Stimulated activated memory B cell treated with anti-CD40 and anti-IgM and Interleukin-4, amounts not matched to agents 10 μg/mL and 1 μg/mL and 100 μg/mL, for 72 hours (primary cell): ENCODE measurements around the gene FKBP10.
A peak's percentile ranks its signal among the peaks of the same experiment; 100 is the strongest.
"Not testable (repeated sequence)": the region's sequence is repeated elsewhere in the genome, so short reads cannot be mapped to it uniquely, and the experiment has no call there.

ENCODE experiments used
- ATAC-seq: fragments of 150-1000 bp; cut with Tn5 transposase; 2 replicates; pipeline ENCODE4 v1.10.0; 2021
- H3K27ac Mint-ChIP-seq: one replicate; pipeline ENCODE4 v1.8.0; 2022; ENCODE audit warnings: mild to moderate bottlenecking, mixed read lengths
- H3K27me3 Mint-ChIP-seq: one replicate; pipeline ENCODE4 v1.8.0; 2022; ENCODE audit warnings: mixed read lengths
- H3K36me3 Mint-ChIP-seq: one replicate; pipeline ENCODE4 v1.8.0; 2022; ENCODE audit warnings: mixed read lengths
- H3K4me1 Mint-ChIP-seq: one replicate; pipeline ENCODE4 v1.8.0; 2022; ENCODE audit warnings: mixed read lengths
- H3K4me3 Mint-ChIP-seq: one replicate; pipeline ENCODE4 v1.8.0; 2022; ENCODE audit warnings: mild to moderate bottlenecking, moderate library complexity, mixed read lengths
- H3K9me3 Mint-ChIP-seq: one replicate; pipeline ENCODE4 v1.8.0; 2022; ENCODE audit warnings: mixed read lengths

The FKBP10 gene

GRCh38 chr17:41837761-41838538 is 25.1 kb downstream of the FKBP10 start, which contains the start of gene KLHL10:
Gene KLHL10, plus strand, starts transcription at chr17:41837825. Its CDS starts 108 bp downstream, at chr17:41837933.
- Mint-ChIP-seq H3K9me3 (no peaks in the 10 kb centered on the region), H3K36me3 (no peaks in the 10 kb centered on the region), H3K27ac (peak within 1 kb of the TSS; percentile 67), H3K4me1 (peaks cover 14% of the 10 kb centered on the region), H3K27me3 (no peaks in the 10 kb centered on the region), H3K4me3 (peak within 1 kb of the TSS; percentile 79)
- ATAC-seq, result no peak

- H3K9me3 Mint-ChIP-seq, H3K27me3 Mint-ChIP-seq, H3K36me3 Mint-ChIP-seq, ATAC-seq, H3K27ac Mint-ChIP-seq, H3K4me3 Mint-ChIP-seq: not testable (repeated sequence)
- H3K4me1 Mint-ChIP-seq, result peaks cover 14% of the 10 kb centered on the region
Measured at GRCh38 chr17:41839448-41839847, 26.6 kb downstream of the FKBP10 start.

GRCh38 chr17:41840781-41841180 is 28.0 kb downstream of the FKBP10 start:
- H3K4me1 Mint-ChIP-seq, H3K9me3 Mint-ChIP-seq, H3K27ac Mint-ChIP-seq, ATAC-seq, H3K4me3 Mint-ChIP-seq, H3K36me3 Mint-ChIP-seq, H3K27me3 Mint-ChIP-seq: not testable (repeated sequence)

GRCh38 chr17:41844971-41845370 is 32.2 kb downstream of the FKBP10 start:
- Mint-ChIP-seq H3K4me1 (peaks cover 4% of the 10 kb centered on the region), H3K36me3 (peaks cover 11% of the 10 kb centered on the region), H3K27me3 (no peaks in the 10 kb centered on the region), H3K9me3 (no peaks in the 10 kb centered on the region), H3K4me3 (no peak overlapping the region), H3K27ac (no peak overlapping the region)
- no peak for ATAC-seq

- no peaks in the 10 kb centered on the region for H3K27me3 Mint-ChIP-seq
- peaks cover 15% of the 10 kb centered on the region for H3K36me3 Mint-ChIP-seq
- H3K9me3 Mint-ChIP-seq, result no peaks in the 10 kb centered on the region
- no peak overlapping the region for H3K4me3 Mint-ChIP-seq
- ATAC-seq, result no peak
- H3K4me1 Mint-ChIP-seq, result peaks cover 18% of the 10 kb centered on the region
- no peak overlapping the region for H3K27ac Mint-ChIP-seq
Measured at GRCh38 chr17:41848788-41849187, 36.0 kb downstream of the FKBP10 start.

- no peaks in the 10 kb centered on the region for H3K27me3 Mint-ChIP-seq
- peaks cover 18% of the 10 kb centered on the region for H3K4me1 Mint-ChIP-seq
- no peak overlapping the region for H3K27ac Mint-ChIP-seq
- no peak overlapping the region for H3K4me3 Mint-ChIP-seq
- no peak for ATAC-seq
- no peaks in the 10 kb centered on the region for H3K9me3 Mint-ChIP-seq
- peaks cover 22% of the 10 kb centered on the region for H3K36me3 Mint-ChIP-seq
Measured at GRCh38 chr17:41849251-41849990, 36.6 kb downstream of the FKBP10 start.

- not testable (repeated sequence) for H3K27ac Mint-ChIP-seq, H3K27me3 Mint-ChIP-seq, H3K4me3 Mint-ChIP-seq, H3K9me3 Mint-ChIP-seq, ATAC-seq
- peaks cover 18% of the 10 kb centered on the region for H3K4me1 Mint-ChIP-seq
- H3K36me3 Mint-ChIP-seq, result peaks cover 26% of the 10 kb centered on the region
Measured at GRCh38 chr17:41851382-41851781, 38.6 kb downstream of the FKBP10 start.

GRCh38 chr17:41860254-41860931 is 47.6 kb downstream of the FKBP10 start:
- Mint-ChIP-seq H3K9me3 (no peaks in the 10 kb centered on the region), H3K4me3 (no peak overlapping the region), H3K36me3 (no peaks in the 10 kb centered on the region), H3K4me1 (peaks cover 21% of the 10 kb centered on the region), H3K27me3 (no peaks in the 10 kb centered on the region), H3K27ac (no peak overlapping the region)
- no peak for ATAC-seq

GRCh38 chr17:41863074-41863848 is 50.5 kb downstream of the FKBP10 start:
- no peaks in the 10 kb centered on the region for H3K9me3 Mint-ChIP-seq
- H3K4me3 Mint-ChIP-seq, result no peak overlapping the region
- ATAC-seq, result no peak
- peaks cover 2% of the 10 kb centered on the region for H3K36me3 Mint-ChIP-seq
- H3K27ac Mint-ChIP-seq, result no peak overlapping the region
- peaks cover 24% of the 10 kb centered on the region for H3K4me1 Mint-ChIP-seq
- H3K27me3 Mint-ChIP-seq, result no peaks in the 10 kb centered on the region

GRCh38 chr17:41864498-41864835 is 51.7 kb downstream of the FKBP10 start:
- Mint-ChIP-seq H3K27me3 (no peaks in the 10 kb centered on the region), H3K9me3 (no peaks in the 10 kb centered on the region), H3K27ac (no peak overlapping the region), H3K36me3 (peaks cover 14% of the 10 kb centered on the region), H3K4me1 (peaks cover 24% of the 10 kb centered on the region), H3K4me3 (no peak overlapping the region)
- no peak for ATAC-seq

- Mint-ChIP-seq H3K27me3 (no peaks in the 10 kb centered on the region), H3K4me1 (peaks cover 24% of the 10 kb centered on the region), H3K36me3 (peaks cover 14% of the 10 kb centered on the region), H3K4me3 (no peak within 1 kb of the TSS), H3K9me3 (no peaks in the 10 kb centered on the region), H3K27ac (no peak within 1 kb of the TSS)
- peak; percentile 98 for ATAC-seq
Measured at GRCh38 chr17:41864836-41865595, 52.2 kb downstream of the FKBP10 start, which contains the start of gene KLHL11. Gene KLHL11, minus strand, starts transcription at chr17:41865423. Its CDS starts 53 bp downstream, at chr17:41865370.

GRCh38 chr17:41865596-41865893 is 52.7 kb downstream of the FKBP10 start:
- H3K27ac Mint-ChIP-seq, result no peak overlapping the region
- no peak for ATAC-seq
- peaks cover 21% of the 10 kb centered on the region for H3K4me1 Mint-ChIP-seq
- peaks cover 15% of the 10 kb centered on the region for H3K36me3 Mint-ChIP-seq
- H3K4me3 Mint-ChIP-seq, result no peak overlapping the region
- no peaks in the 10 kb centered on the region for H3K9me3 Mint-ChIP-seq
- no peaks in the 10 kb centered on the region for H3K27me3 Mint-ChIP-seq

- Mint-ChIP-seq H3K27ac (no peak overlapping the region), H3K9me3 (no peaks in the 10 kb centered on the region), H3K4me3 (no peak overlapping the region), H3K4me1 (peaks cover 4% of the 10 kb centered on the region), H3K27me3 (no peaks in the 10 kb centered on the region), H3K36me3 (peaks cover 45% of the 10 kb centered on the region)
- ATAC-seq, result no peak
Measured at GRCh38 chr17:41868568-41868967, 55.8 kb downstream of the FKBP10 start.

GRCh38 chr17:41869426-41869825 is 56.6 kb downstream of the FKBP10 start:
- Mint-ChIP-seq H3K27me3 (no peaks in the 10 kb centered on the region), H3K27ac (no peak overlapping the region), H3K4me1 (peaks cover 4% of the 10 kb centered on the region), H3K36me3 (peaks cover 49% of the 10 kb centered on the region), H3K4me3 (no peak overlapping the region), H3K9me3 (no peaks in the 10 kb centered on the region)
- ATAC-seq, result no peak
